ENCODE measurements around the gene ELMO1. TPM values are rescaled to one million over a fixed set of nuclear protein-coding genes. Genes with fewer than 3 reads are reported as not detected.

The ELMO1 gene
- total and polyA plus RNA-seq, 2 experiments from 2014 or later, result 6.5 to 24.9 TPM

GRCh38 chr7:36827726-36828703 is 620.6 kb downstream of the ELMO1 start:
- TF ChIP-seq ZNF114 (CRISPR knock-in tag; IDR thresholded peaks at IDR 0.05) (no peak), POLR2AphosphoS5 (IDR thresholded peaks at IDR 0.05; ENCODE audit: low read depth) (no peak), EZH2phosphoT487 (IDR thresholded peaks at IDR 0.05; ENCODE audit: unreplicated experiment) (no peak), JUNB (IDR thresholded peaks at IDR 0.05; ENCODE audit: unreplicated experiment) (no peak), REST (IDR thresholded peaks at IDR 0.05; ENCODE audit: unreplicated experiment) (no peak), NANOG (IDR thresholded peaks at IDR 0.05; ENCODE audit: borderline replicate concordance) (no peak), ZNF331 (CRISPR knock-in tag; IDR thresholded peaks at IDR 0.05; ENCODE audit: low read depth) (no peak), ETS1 (IDR thresholded peaks at IDR 0.05) (no peak), CTCF (conservative IDR thresholded peaks at IDR 0.05; ENCODE audit: low read depth in 2 of 2) (no peak), ZNF462 (CRISPR knock-in tag; IDR thresholded peaks at IDR 0.05) (no peak), CREB1 (CRISPR knock-in tag; IDR thresholded peaks at IDR 0.05; ENCODE audit: low read depth) (no peak), STAT1 (IDR thresholded peaks at IDR 0.05; ENCODE audit: unreplicated experiment) (no peak), EZH2 (IDR thresholded peaks at IDR 0.05; ENCODE audit: low read depth, unreplicated experiment) (no peak)
- H3K27ac ChIP-seq (ENCODE audit: low read depth), result no peak overlapping the region
- no peak overlapping the region for H3K4me2 ChIP-seq
- no peaks in the 10 kb centered on the region for H3K27me3 ChIP-seq (ENCODE audit: insufficient read depth)
- Mint-ChIP-seq H3K27me3 (ENCODE audit: insufficient read depth, low read depth, poor library complexity) (no peaks in the 10 kb centered on the region), H3K36me3 (ENCODE audit: low read depth) (no peaks in the 10 kb centered on the region), H3K4me1 (peaks cover 5% of the 10 kb centered on the region; the same call in 2 of the 3 replicates), H3K9me3 (no peaks in the 10 kb centered on the region), H3K4me3 (no peak overlapping the region), H3K27ac (no peak overlapping the region)
- H4K20me1 ChIP-seq (replicated peaks; ENCODE audit: insufficient read depth), result no peaks in the 10 kb centered on the region
- no peak overlapping the region for H2AFZ ChIP-seq
- no peaks in the 10 kb centered on the region for H3K36me3 ChIP-seq (ENCODE audit: insufficient read depth)
- H3K79me2 ChIP-seq (replicated peaks; ENCODE audit: insufficient read depth), result no peaks in the 10 kb centered on the region
- H3K4me3 ChIP-seq, result no peak overlapping the region
- no peaks in the 10 kb centered on the region for H3K4me1 ChIP-seq (ENCODE audit: insufficient read depth)
- no peaks in the 10 kb centered on the region for H3F3A ChIP-seq (replicated peaks; ENCODE audit: low read depth)
- no peak for DNase-seq (ENCODE audit: low spot score)
- H3K9me2 ChIP-seq (ENCODE audit: insufficient read depth), result no peaks in the 10 kb centered on the region
- ATAC-seq, result no peak

All from GM23338 (cell line).